ENCODE data around the gene KIAA1958.

DNA sequence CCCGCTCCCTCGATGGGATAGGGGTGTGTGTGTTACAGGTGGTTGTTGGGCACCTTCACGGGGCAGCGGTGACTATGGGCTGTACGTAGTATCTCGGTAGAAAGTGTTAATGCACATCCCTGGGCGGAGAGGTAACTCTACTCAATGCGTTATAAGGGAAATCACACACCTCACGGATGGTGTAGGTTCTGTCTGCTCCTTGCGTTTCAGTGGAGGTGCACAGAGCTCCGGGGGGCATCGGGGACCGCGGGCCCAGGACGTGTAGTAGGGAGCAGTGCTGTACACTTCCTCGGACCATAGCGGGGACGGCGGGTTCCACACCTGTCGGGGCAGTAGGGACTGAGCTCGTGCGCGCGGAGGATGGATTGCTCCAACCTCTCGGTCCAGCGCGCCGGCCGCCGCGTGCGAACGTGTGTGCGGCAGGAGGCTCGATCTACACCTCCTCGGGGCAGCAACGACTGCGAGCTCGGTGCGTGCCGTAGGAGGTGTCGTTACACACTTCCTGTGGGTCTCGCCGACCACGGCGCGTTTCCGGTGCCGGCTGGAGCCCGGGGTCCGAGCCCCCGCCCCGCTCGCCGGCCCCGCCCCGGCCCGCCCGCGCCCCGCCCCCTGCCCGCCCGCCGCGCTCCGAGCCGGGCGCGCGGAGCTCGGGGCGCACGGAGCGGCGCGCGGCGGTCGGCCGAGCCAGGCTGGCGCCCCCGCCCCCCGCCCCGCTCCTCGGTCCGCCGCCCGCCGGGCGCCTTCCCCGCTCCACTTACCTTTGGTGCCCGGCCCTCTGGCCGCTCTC, at the start of gene KIAA1958:
- TF ChIP-seq, protein P1, sequence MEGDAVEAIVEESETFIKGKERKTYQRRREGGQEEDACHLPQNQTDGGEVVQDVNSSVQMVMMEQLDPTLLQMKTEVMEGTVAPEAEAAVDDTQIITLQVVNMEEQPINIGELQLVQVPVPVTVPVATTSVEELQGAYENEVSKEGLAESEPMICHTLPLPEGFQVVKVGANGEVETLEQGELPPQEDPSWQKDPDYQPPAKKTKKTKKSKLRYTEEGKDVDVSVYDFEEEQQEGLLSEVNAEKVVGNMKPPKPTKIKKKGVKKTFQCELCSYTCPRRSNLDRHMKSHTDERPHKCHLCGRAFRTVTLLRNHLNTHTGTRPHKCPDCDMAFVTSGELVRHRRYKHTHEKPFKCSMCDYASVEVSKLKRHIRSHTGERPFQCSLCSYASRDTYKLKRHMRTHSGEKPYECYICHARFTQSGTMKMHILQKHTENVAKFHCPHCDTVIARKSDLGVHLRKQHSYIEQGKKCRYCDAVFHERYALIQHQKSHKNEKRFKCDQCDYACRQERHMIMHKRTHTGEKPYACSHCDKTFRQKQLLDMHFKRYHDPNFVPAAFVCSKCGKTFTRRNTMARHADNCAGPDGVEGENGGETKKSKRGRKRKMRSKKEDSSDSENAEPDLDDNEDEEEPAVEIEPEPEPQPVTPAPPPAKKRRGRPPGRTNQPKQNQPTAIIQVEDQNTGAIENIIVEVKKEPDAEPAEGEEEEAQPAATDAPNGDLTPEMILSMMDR (conservative IDR thresholded peaks at IDR 0.05; ENCODE audit: low read depth, low read length) = no peak
- TF ChIP-seq EZH2 (IDR thresholded peaks at IDR 0.05; ENCODE audit: borderline replicate concordance, low read depth, low read length, poor library complexity, severe bottlenecking) = no peak
